OCI-LY7 (cell line): Measurements from ENCODE around the gene GPD1. TPM values are rescaled to one million over a fixed set of nuclear protein-coding genes. Genes with fewer than 3 reads are reported as not detected.

Source experiments
- Bru-seq: library from RNA; stranded (reverse); fragments of 400-500 nt; gene quantifications from one replicate; lab custom pipeline; 2021; lab: Mats Ljungman, UMichigan
- BruChase-seq, 2 experiments: library from RNA; stranded (reverse); fragments of 400-500 nt; gene quantifications; one replicate each; lab custom pipeline; 2021; lab: Mats Ljungman, UMichigan
- BruUV-seq: library from RNA; stranded (reverse); fragments of 400-500 nt; replicated peaks from 2 replicates; lab custom pipeline; 2021; lab: Mats Ljungman, UMichigan
- CTCF ChIA-PET: fragments of 300-600 bp; sonication (Branson Sonifier 250); formaldehyde crosslinking; loops from one replicate; lab custom pipeline; 2022; ENCODE audit warnings: antibody characterized with exemption; ENCODE audit not compliant: unreplicated experiment; lab: Charles Lee
- POLR2A ChIA-PET: fragments of 300-600 bp; sonication (Branson Sonifier 250); formaldehyde crosslinking; loops from one replicate; lab custom pipeline; 2022; ENCODE audit warnings: antibody characterized with exemption; lab: Charles Lee
- DNase-seq: peaks from one replicate; pipeline ENCODE4 v3.0.0-alpha.2; 2015; ENCODE audit warnings: low spot score
- H2AFZ ChIP-seq: fragments of 200-600 bp; sonication (generic), shearing (Covaris generic); 2 replicates; pipeline ENCODE4 v1.6.1; 2014; ENCODE audit warnings: mild to moderate bottlenecking, antibody characterized with exemption, low read length, moderate library complexity
- H3K27ac ChIP-seq: fragments of 200-600 bp; sonication (generic); 2 replicates; pipeline ENCODE4 v1.5.1; 2014; ENCODE audit warnings: mixed run types, low read depth, mild to moderate bottlenecking, moderate library complexity, low read length, inconsistent platforms; ENCODE audit not compliant: poor library complexity, severe bottlenecking
- H3K36me3 ChIP-seq: fragments of 200-600 bp; sonication (generic); 2 replicates; pipeline ENCODE4 v1.6.1; 2014; ENCODE audit warnings: mild to moderate bottlenecking, antibody characterized with exemption, low read length, moderate library complexity, mixed read lengths; ENCODE audit not compliant: insufficient read depth
- H3K4me1 ChIP-seq: fragments of 200-600 bp; sonication (generic); 2 replicates; pipeline ENCODE4 v1.5.1; 2014; ENCODE audit warnings: mild to moderate bottlenecking, low read length; ENCODE audit not compliant: insufficient read depth, poor library complexity, severe bottlenecking
- H3K4me2 ChIP-seq: fragments of 200-600 bp; sonication (generic); 2 replicates; pipeline ENCODE4 v1.6.1; 2014; ENCODE audit warnings: mild to moderate bottlenecking, low read length
- H3K4me3 ChIP-seq: fragments of 200-600 bp; sonication (generic); 2 replicates; pipeline ENCODE4 v1.5.1; 2014; ENCODE audit warnings: mild to moderate bottlenecking, low read depth, low read length; ENCODE audit not compliant: poor library complexity, severe bottlenecking
- H3K79me2 ChIP-seq: fragments of 200-600 bp; sonication (generic); 2 replicates; pipeline ENCODE4 v1.6.1; 2016; ENCODE audit warnings: low read depth, mild to moderate bottlenecking, low read length, moderate library complexity, mixed read lengths; ENCODE audit not compliant: insufficient read depth
- H3K9me2 ChIP-seq: fragments of 200-600 bp; sonication (generic); 2 replicates; pipeline ENCODE4 v1.6.1; 2016; ENCODE audit warnings: mild to moderate bottlenecking, low read length, mixed read lengths; ENCODE audit not compliant: insufficient read depth
- H3K9me3 ChIP-seq: fragments of 200-600 bp; sonication (generic); 2 replicates; pipeline ENCODE4 v1.6.1; 2014; ENCODE audit warnings: mild to moderate bottlenecking, mixed run types, low read length, mixed read lengths
- H4K20me1 ChIP-seq: fragments of 200-600 bp; sonication (generic); 2 replicates; pipeline ENCODE4 v1.6.1; 2014; ENCODE audit warnings: mild to moderate bottlenecking, antibody characterized with exemption, low read length, moderate library complexity, mixed read lengths; ENCODE audit not compliant: insufficient read depth
- EZH2phosphoT487 ChIP-seq: fragments of 200-600 bp; sonication (generic); IDR thresholded peaks from 2 replicates; pipeline ENCODE4 v1.6.1; 2018; ENCODE audit warnings: low read depth, borderline replicate concordance, mild to moderate bottlenecking, mixed run types, antibody characterized with exemption, low read length, moderate library complexity, mixed read lengths
- intact Hi-C: fragments of 100-400 bp; cut with micrococcal nuclease; formaldehyde crosslinking; loops from one replicate; pipeline ENCODE4 v1.10.0; 2022; ENCODE audit not compliant: unreplicated experiment
- long read RNA-seq: library from polyadenylated mRNA; stranded (forward); transcript quantifications from one replicate; pipeline ENCODE4 v2.0.0, GENCODE V29; 2022
- total RNA-seq, 2 experiments: library from RNA; depleted of rRNA in 1 of 2; stranded (reverse); fragments of >200 nt in 1 of 2; shearing (Covaris generic) in 1 of 2; gene quantifications; 2 replicates each; pipeline ENCODE4 v1.2.3, GENCODE V29; 2014 to 2022
- TF ChIP-seq, protein P1 (sequence below): fragments of 200-600 bp; sonication (generic); conservative IDR thresholded peaks from 2 replicates; pipeline ENCODE4 v1.5.1; 2014; ENCODE audit warnings: mild to moderate bottlenecking, antibody characterized with exemption, low read length, moderate library complexity, mixed read lengths

The GPD1 gene
- total RNA-seq (2014; rRNA removed; shearing (Covaris generic)) (0.31 and 0.47 TPM in 2 replicates), total RNA-seq (2022) (0.31 and 1.2 TPM in 2 replicates), Bru-seq, nascent RNA (percentile 26 among the genes with signal in this experiment), BruChase-seq, experiment 1, labeled RNA remaining after a 6-hour chase (percentile 26 among the genes with signal in this experiment), BruChase-seq, experiment 2, labeled RNA remaining after a 2-hour chase (percentile 26 among the genes with signal in this experiment)
- long read RNA-seq, partial matches to known transcripts = 0 of 29 reads
- long read RNA-seq, other reads (novel, unspliced or antisense) = 29 of 29 reads

DNA sequence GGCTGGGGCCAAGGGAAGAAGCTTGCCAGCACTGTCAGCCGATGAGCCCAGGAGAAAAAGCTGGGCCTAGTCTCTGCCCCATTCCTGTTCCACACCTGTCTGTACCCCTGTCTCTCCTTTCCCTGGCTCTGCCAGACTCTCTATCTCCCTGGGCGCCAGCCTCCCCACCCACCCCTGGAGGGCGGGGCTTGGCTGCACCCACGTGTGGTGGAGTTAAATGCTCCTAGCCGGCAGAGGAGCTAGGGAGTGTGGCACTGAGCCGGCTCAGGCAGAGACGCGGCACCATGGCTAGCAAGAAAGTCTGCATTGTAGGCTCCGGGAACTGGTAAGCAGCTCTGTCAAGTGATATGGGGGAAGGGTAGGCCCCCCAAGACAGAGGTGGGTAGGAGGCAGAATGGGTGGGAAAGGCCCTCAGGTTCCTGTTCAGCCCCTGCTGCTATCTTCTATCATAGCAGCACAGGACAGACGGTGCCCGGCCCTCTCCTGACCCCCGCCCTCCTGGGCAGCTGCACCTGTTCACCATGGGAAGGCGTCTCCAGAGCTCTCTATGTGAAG lies at the start of gene GPD1:
TSS of gene GPD1 (plus strand) at position 242 of the 555 bp plus-strand sequence. CDS start at position 285, 43 bp downstream.
- Histone ChIP-seq H2AFZ (no peak within 1 kb of the TSS), H3K36me3 (peaks cover 28% of the 10 kb centered on the region), H3K9me3 (no peaks in the 10 kb centered on the region), H3K4me2 (no peak within 1 kb of the TSS), H3K4me3 (no peak within 1 kb of the TSS), H3K27ac (no peak within 1 kb of the TSS), H4K20me1 (no peaks in the 10 kb centered on the region), H3K4me1 (no peaks in the 10 kb centered on the region), H3K79me2 (no peaks in the 10 kb centered on the region), H3K9me2 (no peaks in the 10 kb centered on the region)
- ChIA-PET POLR2A (no interaction called here), CTCF (interaction anchor here (0.6 to 1.6 kb wide), 2 partner anchors 8 to 60 kb away, joined by 4 read pairs; partner anchors contain the start of gene COX14)
- no TSS peak for BruUV-seq
- TF ChIP-seq, protein P1, sequence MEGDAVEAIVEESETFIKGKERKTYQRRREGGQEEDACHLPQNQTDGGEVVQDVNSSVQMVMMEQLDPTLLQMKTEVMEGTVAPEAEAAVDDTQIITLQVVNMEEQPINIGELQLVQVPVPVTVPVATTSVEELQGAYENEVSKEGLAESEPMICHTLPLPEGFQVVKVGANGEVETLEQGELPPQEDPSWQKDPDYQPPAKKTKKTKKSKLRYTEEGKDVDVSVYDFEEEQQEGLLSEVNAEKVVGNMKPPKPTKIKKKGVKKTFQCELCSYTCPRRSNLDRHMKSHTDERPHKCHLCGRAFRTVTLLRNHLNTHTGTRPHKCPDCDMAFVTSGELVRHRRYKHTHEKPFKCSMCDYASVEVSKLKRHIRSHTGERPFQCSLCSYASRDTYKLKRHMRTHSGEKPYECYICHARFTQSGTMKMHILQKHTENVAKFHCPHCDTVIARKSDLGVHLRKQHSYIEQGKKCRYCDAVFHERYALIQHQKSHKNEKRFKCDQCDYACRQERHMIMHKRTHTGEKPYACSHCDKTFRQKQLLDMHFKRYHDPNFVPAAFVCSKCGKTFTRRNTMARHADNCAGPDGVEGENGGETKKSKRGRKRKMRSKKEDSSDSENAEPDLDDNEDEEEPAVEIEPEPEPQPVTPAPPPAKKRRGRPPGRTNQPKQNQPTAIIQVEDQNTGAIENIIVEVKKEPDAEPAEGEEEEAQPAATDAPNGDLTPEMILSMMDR = no peak
- no peak for TF ChIP-seq EZH2phosphoT487
- DNase-seq = no peak
- intact Hi-C loops = no loop called here

DNA sequence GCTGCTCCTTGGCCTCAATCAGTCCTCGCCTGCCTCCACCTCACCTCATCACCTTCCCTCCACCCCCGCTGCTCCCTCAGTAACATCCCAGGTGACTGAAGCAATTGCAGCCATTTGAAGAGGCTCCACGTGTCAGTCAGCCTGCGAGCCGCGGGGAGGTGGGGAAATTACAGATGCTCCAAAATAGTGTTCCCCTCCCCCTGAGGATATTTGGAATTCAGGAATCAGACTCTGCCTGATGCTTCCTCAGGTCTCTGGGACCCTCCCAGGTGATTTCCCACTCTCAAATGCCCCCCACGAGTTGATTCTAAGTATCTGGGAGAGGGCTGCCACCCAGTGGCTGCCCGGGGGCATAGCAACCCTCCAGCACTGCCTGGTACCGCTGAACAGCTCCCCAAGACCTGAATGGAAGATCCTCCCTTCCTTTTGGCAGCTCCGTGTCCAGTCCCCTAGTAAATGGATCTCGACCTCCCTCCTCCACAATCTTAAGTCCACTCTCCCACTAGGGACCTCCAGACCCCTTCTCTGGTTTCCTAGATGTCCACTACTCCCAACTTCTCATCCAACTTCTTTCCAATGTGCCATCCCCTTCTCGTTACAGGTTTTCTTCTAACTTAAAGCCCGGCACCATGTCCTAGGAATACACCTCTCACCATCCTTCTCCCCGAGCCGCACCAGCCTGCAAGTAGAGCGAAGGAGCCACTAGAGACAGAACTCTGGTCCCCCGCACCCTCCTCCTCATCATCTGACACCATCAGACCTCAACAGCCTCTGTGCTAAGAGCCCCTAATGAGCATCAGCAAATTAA lies 47.8 kb upstream of the GPD1 start:
- peak overlapping the region; percentile 56 for H3K4me2 ChIP-seq
- no peaks in the 10 kb centered on the region for H3K9me2 ChIP-seq
- ChIA-PET CTCF (interaction anchor here (1.2 to 2.4 kb wide), 3 partner anchors 14 to 90 kb away, joined by 5 to 13 read pairs (median 12); no protein-coding TSS in a partner anchor), POLR2A (no interaction called here)
- no peaks in the 10 kb centered on the region for H3K36me3 ChIP-seq
- H3K9me3 ChIP-seq = no peaks in the 10 kb centered on the region
- peak; percentile 71 for DNase-seq
- TF ChIP-seq, protein P1 = peak; percentile 100
- no peak for TF ChIP-seq EZH2phosphoT487
- no TSS peak for BruUV-seq
- H3K79me2 ChIP-seq = no peaks in the 10 kb centered on the region
- no peak overlapping the region for H3K27ac ChIP-seq
- H3K4me1 ChIP-seq = peaks cover 17% of the 10 kb centered on the region
- H2AFZ ChIP-seq = peak overlapping the region; percentile 44; the same call in 1 of the 2 replicates
- peak overlapping the region; percentile 22 for H3K4me3 ChIP-seq
- H4K20me1 ChIP-seq = no peaks in the 10 kb centered on the region
- intact Hi-C loops = loop anchor here (1.0 to 10.0 kb wide), 5 partner anchors 14 to 279 kb away; no protein-coding TSS in a partner anchor
